PC-9 (cell line): Measurements from ENCODE around the gene EPHB3.

Experiments used
- EZH2 ChIP-seq: fragments of 200-600 bp; sonication (generic); IDR thresholded peaks from 2 replicates; pipeline ENCODE4 v1.8.0; 2017; ENCODE audit warnings: antibody characterized with exemption, low read depth
- TF ChIP-seq, protein P1 (sequence below): fragments of 200-600 bp; sonication (generic); conservative IDR thresholded peaks from 2 replicates; pipeline ENCODE4 v1.6.1; 2017; ENCODE audit warnings: mixed run types, antibody characterized with exemption, mild to moderate bottlenecking, moderate library complexity

DNA sequence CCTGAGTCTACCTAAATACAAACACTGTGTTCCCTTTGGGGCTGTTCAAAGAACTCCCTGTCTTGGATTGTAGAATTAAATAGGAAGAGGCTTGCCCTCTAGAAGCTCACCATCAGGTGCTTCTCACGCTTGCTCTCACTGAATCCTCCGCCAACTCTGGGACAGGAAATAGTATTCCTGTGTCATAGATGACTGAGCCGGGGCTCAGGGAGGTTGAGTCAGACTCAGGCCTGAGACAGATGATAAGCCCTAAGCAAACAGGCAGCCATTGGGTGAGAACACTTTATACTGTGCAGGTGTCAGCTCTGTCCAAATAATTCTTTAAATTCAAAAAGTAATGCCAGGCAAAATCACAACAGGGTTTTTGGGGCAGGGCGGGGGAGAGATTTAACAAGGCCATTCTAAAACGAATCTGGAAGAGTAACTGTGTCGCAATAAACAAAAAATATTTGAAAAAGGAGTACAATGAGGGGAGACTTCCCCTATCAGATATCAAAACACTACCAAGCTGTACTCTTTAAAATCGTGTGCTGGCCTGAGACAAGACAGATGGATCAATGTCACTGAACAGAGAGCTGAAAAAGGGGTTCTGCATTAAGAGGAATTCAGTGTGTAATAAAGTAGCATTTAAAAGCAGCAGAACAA, 59.0 kb downstream of the EPHB3 start:
- TF ChIP-seq, protein P1, sequence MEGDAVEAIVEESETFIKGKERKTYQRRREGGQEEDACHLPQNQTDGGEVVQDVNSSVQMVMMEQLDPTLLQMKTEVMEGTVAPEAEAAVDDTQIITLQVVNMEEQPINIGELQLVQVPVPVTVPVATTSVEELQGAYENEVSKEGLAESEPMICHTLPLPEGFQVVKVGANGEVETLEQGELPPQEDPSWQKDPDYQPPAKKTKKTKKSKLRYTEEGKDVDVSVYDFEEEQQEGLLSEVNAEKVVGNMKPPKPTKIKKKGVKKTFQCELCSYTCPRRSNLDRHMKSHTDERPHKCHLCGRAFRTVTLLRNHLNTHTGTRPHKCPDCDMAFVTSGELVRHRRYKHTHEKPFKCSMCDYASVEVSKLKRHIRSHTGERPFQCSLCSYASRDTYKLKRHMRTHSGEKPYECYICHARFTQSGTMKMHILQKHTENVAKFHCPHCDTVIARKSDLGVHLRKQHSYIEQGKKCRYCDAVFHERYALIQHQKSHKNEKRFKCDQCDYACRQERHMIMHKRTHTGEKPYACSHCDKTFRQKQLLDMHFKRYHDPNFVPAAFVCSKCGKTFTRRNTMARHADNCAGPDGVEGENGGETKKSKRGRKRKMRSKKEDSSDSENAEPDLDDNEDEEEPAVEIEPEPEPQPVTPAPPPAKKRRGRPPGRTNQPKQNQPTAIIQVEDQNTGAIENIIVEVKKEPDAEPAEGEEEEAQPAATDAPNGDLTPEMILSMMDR: no peak
- no peak for TF ChIP-seq EZH2
